ENCODE results near the gene PTER.

Gene PTER

DNA sequence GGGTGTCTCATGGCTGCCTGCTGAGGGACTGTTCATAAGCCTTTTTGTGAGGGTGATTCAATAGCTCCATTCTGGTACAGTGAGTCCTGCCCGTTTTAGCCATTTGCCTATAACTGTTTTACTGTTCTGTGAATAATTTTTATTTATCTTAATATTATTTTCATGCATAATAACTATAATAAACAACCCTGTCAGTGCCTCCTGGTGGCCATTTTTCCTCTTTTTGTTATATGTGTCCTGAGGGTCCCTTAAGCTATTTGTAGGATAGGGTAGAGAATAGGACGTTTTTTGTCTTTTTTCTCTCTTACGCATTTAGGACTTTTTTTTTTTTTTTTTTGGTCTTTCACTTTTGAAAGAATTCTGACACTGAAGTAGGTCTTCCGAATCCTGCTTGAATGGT is 82.0 kb downstream of the PTER start:
- H3K4me3 ChIP-seq (ENCODE audit: low read length): no peak overlapping the region
- DNase-seq (ENCODE audit: low read depth): no peak
- peak; percentile 45 for TF ChIP-seq CTCF (conservative IDR thresholded peaks at IDR 0.05; ENCODE audit: low read depth, low read length)

- no peak for DNase-seq (ENCODE audit: low read depth)
- peak overlapping the region; percentile 17 for H3K4me3 ChIP-seq (ENCODE audit: low read length)
These were observed 82.6 kb downstream of the PTER start for GRCh38 chr10:16519250-16519907.

DNA sequence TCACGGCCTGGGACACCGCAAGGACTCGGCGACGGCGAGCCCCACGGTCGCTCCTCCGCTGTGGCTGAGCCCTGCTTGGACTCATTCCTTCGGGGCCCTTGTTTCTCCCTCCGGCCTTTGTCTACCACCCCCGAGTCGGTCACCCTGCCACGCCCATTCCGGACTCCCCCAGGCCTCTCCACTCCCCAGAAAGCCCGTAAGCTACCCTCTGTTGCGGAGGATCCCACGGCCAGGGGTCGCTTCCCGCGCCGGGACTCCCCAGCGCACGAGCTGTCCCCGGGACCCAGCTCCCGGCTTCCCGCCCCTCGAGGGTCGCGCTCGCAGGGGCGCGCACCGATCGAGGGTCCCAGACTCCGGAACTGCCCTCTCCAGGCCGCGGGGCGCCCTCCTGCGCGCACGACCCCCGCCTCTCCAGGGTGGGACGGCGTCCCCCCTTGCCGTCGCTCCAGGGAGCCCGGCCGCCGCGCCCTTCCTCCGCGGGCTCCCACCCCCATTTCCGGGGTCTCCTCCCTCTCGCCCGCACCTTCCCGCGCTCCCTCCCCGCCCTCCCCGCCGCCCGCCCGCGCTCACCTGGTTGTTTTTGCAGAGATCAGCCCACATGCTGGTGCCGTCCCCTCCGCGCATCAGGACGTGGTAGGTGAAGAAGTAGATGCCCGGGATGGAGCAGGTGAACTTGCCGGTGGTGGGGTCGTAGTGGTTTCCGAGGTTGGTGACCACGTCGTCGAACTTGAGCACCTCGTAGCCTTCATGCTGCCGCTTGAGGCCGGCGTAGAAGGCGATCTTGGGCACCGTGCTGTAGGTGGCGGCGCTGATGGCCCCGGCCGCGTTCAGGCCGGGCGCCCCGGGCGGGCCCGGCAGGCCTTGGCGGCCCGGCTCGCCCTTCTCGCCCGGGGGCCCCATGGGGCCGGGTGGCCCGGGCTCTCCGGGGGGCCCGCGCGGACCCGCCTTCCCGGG is 83.4 kb downstream of the PTER start:
- no peak for TF ChIP-seq CTCF (conservative IDR thresholded peaks at IDR 0.05; ENCODE audit: low read depth, low read length)
- peak overlapping the region; percentile 17 for H3K4me3 ChIP-seq (ENCODE audit: low read length)
- no peak for DNase-seq (ENCODE audit: low read depth)

More at GRCh38 chr10:16519250-16519907, 82.6 kb downstream of the PTER start:
- no peak for TF ChIP-seq CTCF (conservative IDR thresholded peaks at IDR 0.05; ENCODE audit: low read depth, low read length)

DNA sequence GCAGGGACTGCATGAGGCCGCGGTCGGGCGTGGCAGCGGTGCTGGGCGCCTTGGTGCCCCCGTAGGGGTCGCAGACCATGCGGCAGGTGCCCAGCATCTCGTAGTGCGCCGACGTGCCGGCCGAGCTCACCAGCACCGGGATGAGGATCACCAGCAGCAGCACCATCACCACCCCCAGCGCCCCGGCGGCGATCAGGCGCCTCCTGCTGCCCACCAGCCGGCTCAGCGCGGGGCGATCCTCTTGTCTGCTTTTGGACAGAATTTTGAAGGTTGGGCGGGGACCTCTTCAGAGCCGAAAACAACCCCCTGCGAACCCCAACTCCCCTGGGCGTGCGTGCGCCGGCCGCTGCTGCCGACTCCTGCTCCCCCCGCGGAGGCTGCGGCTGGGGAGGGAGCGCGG is 84.1 kb downstream of the PTER start:
- peak; percentile 56 for TF ChIP-seq CTCF (conservative IDR thresholded peaks at IDR 0.05; ENCODE audit: low read depth, low read length)
- DNase-seq (ENCODE audit: low read depth): no peak
- H3K4me3 ChIP-seq (ENCODE audit: low read length): peak overlapping the region; percentile 35

GRCh38 chr10:16521311-16522016 is 84.7 kb downstream of the PTER start, which contains the start of gene C1QL3:
Gene C1QL3 (minus strand): TSS chr10:16521879. CDS start chr10:16521065, 814 bp downstream.
- TF ChIP-seq CTCF (conservative IDR thresholded peaks at IDR 0.05; ENCODE audit: low read depth, low read length): no peak
- no peak for DNase-seq (ENCODE audit: low read depth)
- H3K4me3 ChIP-seq (ENCODE audit: low read length): peak within 1 kb of the TSS; percentile 46

DNA sequence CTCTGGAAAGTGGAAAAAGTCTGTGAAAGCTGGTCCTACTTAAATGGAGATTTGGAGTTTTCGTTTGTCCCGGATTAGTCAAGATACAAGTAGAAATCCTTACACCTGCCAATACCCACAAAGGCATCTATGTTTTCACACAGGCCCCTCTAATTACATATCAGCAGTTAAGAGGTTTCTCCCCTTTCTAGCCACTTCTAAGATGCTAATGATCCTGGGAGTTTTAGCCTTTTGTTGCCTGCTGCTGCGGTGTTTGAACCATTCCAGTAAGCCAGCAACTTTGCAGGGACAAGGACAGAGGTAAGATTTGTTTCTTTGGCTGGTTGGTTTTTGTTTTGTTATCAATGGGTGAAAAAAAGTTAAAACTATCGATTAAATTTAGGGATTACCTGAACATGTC is 90.6 kb downstream of the PTER start:
- no peak for TF ChIP-seq CTCF (conservative IDR thresholded peaks at IDR 0.05; ENCODE audit: low read depth, low read length)
- no peak for DNase-seq (ENCODE audit: low read depth)
- H3K4me3 ChIP-seq (ENCODE audit: low read length): no peak overlapping the region
